GM18519 (cell line): ENCODE results near the gene RTEL1.
"Not testable (repeated sequence)": the region's sequence is repeated elsewhere in the genome, so short reads cannot be mapped to it uniquely, and the experiment has no call there.

Source experiments
- ATAC-seq: cut with Tn5 transposase; IDR thresholded peaks from one replicate; pipeline ENCODE4 v1.9.1; 2021; ENCODE audit warnings: mild to moderate bottlenecking, moderate library complexity; ENCODE audit not compliant: unreplicated experiment, low FRiP score

The RTEL1 gene

GRCh38 chr20:63709149-63709527, 51.0 kb downstream of the RTEL1 start:
- ATAC-seq, result no peak

DNA sequence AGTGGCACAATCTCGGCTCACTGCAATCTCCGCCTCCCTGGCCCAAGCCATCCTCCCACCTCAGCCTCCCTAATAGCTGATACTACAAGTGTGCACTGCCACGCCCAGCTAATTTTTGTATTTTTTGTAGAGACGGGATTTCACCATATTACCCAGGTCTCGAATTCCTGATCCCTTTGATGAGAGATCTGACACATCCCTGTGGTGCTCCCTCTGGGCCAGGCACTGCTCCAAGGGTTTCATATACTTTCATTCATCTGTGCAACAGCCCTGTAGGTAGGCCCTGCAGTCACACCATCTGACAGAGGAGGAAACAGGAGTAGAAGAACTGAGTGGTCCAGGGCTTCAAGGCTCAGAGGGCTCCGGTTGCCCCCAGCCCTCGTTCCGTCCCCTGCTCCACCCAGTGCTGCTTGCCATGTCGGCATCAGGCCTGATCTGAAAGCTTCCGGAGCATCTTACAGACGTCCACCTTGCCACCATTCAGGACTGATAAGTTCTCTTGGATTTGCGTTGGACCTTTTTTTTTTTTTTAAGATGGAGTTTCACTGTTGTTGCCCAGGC, 53.1 kb downstream of the RTEL1 start:
- no peak for ATAC-seq

GRCh38 chr20:63712191-63712590, 54.1 kb downstream of the RTEL1 start:
- no peak for ATAC-seq

GRCh38 chr20:63714858-63715257, 56.7 kb downstream of the RTEL1 start:
- no peak for ATAC-seq

GRCh38 chr20:63718996-63719395, 60.9 kb downstream of the RTEL1 start:
- ATAC-seq, result no peak

DNA sequence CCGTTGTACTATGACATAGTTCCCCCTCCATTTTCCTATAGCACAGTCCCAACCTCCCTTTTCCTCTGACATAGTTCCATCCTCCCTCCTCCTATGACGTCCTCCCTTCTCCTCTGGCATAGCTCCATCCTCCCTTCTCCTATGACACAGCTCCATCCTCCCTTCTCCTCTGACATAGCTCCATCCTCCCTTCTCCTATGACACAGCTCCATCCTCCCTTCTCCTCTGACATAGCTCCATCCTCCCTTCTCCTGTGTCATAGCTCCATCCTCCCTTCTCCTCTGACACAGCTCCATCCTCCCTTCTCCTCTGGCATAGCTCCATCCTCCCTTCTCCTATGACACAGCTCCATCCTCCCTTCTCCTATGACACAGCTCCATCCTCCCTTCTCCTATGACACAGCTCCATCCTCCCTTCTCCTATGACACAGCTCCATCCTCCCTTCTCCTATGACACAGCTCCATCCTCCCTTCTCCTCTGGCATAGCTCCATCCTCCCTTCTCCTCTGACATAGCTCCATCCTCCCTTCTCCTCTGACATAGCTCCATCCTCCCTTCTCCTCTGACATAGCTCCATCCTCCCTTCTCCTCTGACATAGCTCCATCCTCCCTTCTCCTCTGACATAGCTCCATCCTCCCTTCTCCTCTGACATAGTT, 65.0 kb downstream of the RTEL1 start:
- ATAC-seq, result not testable (repeated sequence)

DNA sequence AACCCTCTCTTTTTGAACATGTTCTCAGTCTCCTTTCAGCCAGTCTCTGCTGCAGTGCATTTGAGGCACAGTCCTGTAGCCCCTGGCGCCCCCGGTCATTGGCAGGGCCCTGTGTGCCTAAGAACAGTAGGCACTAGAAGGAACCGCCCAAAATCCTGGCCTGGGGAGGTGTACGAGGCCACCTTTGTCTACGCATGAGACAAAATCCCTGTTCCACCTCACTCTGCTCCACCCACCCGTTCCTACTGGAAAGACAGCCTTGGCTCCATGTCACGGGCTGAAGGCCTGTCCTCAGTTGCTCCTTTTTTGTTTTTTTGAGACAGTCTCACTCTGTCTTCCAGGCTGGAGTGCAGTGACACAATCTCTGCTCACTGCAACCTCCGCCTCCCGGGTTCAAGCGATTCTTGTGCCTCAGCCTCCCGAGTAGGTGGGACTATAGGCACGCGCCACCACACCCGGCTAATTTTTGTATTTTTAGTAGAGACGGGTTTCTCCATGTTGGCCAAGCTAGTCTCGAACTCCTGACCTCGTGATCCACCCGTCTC, 72.1 kb downstream of the RTEL1 start:
- ATAC-seq, result not testable (repeated sequence)

GRCh38 chr20:63731410-63731809, 73.3 kb downstream of the RTEL1 start:
- no peak for ATAC-seq

DNA sequence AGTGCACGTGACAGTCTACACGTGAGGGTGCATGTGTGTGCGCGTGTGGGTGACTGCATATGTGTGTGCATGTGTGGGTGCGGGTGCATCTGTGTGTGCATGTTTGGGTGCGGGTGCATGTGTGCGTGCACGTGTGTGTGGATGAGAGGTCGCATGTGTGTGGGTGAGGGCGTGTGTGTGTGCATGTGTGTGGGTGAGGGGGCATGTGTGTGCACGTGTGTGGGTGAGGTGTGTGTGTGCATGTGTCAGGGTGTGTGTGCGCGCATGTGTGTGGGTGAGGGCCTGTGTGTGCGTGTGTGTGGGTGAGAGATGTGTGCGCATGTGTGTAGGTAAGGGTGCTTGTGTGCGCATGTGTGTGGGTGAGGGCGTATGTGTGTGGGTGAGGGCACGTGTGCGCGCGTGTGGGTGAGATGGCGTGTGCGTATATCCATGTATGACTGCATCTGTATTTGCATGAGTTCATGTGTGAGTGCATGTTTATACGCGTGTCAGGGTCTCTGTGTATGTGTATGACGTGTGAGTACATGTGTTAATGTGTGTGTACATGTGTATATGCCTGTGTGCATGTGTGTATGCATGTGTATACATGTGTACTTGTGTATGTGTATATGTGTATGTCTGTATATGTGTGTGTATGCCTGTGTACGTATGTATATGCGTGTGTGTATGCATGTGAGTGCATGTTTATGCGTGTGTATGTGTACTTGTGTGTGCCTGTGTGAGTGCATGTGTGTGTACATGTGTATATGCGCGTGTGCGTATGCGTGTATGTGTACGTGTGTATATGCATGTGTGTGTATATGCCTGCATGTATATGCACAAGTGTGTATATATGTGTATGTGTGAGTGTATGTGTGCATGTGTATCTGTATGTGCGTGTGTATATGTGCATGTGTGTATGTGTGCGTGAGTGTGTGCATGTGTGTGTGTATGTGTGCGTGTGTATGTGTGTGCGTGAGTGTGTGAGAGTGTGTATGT, 74.3 kb downstream of the RTEL1 start:
- no peak for ATAC-seq

GRCh38 chr20:63733117-63733516, 75.0 kb downstream of the RTEL1 start:
- no peak for ATAC-seq

- ATAC-seq, result no peak
These were observed 75.5 kb downstream of the RTEL1 start for GRCh38 chr20:63733579-63734081.

DNA sequence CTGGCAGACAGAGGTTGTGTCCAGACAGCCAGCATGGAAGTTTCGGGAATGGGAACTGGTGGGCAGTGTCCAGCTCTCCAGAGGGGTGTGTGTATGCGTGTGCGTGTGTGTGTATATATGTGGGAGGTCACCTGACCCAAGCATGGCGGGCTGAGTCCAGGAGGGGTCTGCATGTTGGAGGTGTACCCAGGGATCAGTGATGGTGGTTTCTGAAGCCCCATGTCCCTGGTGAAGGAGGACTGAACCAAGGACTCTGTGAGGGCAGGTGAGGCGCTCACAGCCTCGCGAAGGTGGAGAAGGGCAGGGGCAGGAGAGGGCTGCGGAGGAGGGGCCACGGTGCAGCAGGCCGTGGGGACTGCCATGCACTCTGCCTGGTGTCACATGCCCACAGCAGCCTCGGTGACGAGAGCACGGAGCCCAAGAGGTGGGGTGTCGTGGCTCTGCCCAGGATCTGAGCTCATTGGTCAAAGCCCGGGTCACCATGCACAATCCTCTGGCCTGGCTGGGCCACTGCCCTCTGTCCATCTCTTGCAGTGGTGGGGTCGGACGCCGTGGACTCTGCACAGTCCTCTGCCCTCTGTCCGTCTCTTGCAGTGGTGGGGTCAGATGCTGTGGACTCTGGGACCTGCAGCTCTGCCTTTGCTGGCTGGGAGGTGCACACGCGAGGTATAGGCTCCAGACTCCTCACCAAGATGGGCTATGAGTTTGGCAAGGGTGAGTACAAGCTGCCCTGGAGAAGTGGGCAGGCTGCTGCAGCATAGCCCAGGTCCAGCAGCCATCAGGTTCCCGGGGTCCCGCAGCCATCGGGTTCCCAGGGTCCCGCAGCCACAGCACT, 76.2 kb downstream of the RTEL1 start:
- ATAC-seq, result no peak

DNA sequence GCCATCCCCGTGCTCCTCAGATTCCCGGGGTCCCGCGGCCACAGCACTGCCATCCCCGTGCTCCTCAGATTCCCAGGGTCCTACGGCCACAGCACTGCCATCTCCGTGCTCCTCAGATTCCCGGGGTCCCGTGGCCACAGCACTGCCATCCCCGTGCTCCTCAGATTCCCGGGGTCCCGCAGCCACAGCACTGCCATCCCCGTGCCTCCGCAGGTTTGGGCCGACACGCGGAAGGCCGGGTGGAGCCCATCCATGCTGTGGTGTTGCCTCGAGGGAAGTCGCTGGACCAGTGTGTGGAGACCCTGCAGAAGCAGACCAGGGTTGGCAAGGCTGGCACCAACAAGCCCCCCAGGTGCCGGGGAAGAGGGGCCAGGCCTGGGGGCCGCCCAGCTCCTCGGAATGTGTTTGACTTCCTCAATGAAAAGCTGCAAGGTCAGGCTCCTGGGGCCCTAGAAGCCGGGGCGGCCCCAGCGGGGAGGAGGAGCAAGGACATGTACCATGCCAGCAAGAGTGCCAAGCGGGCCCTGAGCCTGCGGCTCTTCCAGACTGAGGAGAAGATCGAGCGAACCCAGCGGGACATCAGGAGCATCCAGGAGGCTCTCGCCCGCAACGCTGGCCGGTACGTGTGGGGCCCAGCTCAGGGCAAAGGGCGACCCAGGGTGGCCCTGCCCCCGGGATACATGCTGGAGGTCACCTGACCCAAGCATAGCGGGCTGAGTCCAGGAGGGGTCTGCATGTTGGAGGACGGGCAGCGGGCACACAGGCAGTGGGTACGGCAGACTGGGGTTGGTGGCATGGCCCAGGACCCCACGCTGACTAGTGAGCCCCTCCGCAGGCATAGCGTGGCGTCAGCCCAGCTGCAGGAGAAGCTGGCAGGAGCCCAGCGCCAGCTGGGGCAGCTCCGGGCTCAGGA, 77.1 kb downstream of the RTEL1 start:
- ATAC-seq, result no peak

GRCh38 chr20:63735859-63736718, 78.0 kb downstream of the RTEL1 start, which contains the start of gene LIME1:
Gene LIME1 (plus strand): TSS chr20:63736664. CDS start chr20:63737550, 886 bp downstream.
- ATAC-seq, result no peak

- no peak for ATAC-seq
These were observed 79.0 kb downstream of the RTEL1 start for GRCh38 chr20:63736893-63737694.

- ATAC-seq, result no peak
These were observed 79.5 kb downstream of the RTEL1 start for GRCh38 chr20:63737695-63737944.

GRCh38 chr20:63737945-63738686, 80.0 kb downstream of the RTEL1 start:
- ATAC-seq, result no peak
